Tibial artery (tissue), 4 donors: ENCODE measurements around the gene LAMC2.
A peak's percentile ranks its signal among the peaks of the same experiment; 100 is the strongest.

Experiments
- DNase-seq, 2 donors: peaks; one replicate each; pipeline ENCODE4 v3.0.0-alpha.2; 2019
- H3K27ac ChIP-seq, 2 donors: fragments of 200-600 bp; sonication (generic) in 1 of 2; 1 replicate in 1 of 2; 2 replicates in 1 of 2; pipeline ENCODE4 v1.5.1; 2018 to 2019; ENCODE audit warnings: mild to moderate bottlenecking in 1 of 2
- H3K27me3 ChIP-seq, 2 donors: fragments of 200-600 bp; sonication (generic) in 1 of 2; one replicate each; pipeline versions ENCODE4 v1.5.1 to v1.6.0; 2016 to 2019
- H3K36me3 ChIP-seq, 3 donors: fragments of 200-600 bp; sonication (generic) in 2 of 3; one replicate each; pipeline ENCODE4 v1.5.1; 2016 to 2019; ENCODE audit warnings: mild to moderate bottlenecking in 2 of 3
- H3K4me1 ChIP-seq, 4 donors: fragments of 200-600 bp; sonication (generic) in 2 of 4; 1 replicate in 3 of 4; 2 replicates in 1 of 4; pipeline ENCODE4 v1.5.1; 2016 to 2019
- H3K4me3 ChIP-seq, 2 donors: fragments of 200-600 bp; sonication (generic) in 1 of 2; 1 replicate in 1 of 2; 2 replicates in 1 of 2; pipeline ENCODE4 v1.5.1; 2018 to 2019; ENCODE audit warnings: mild to moderate bottlenecking in 2 of 2
- H3K9me3 ChIP-seq, 3 donors: fragments of 200-600 bp; sonication (generic) in 1 of 3; one replicate each; pipeline ENCODE4 v1.5.1; 2016 to 2019
- intact Hi-C: fragments of 100-400 bp; cut with DNase I; formaldehyde crosslinking; loops from one replicate; pipeline ENCODE4 v1.15.0; 2023; ENCODE audit warnings: low total_unique reads
- TF ChIP-seq, protein P1 (sequence below), 2 experiments: fragments of 200-600 bp in 1 of 2; fragments of 450-650 bp in 1 of 2; IDR thresholded peaks; one replicate each; pipeline ENCODE4 v1.5.1; 2017 to 2019; ENCODE audit warnings: antibody characterized with exemption in 2 of 2, mild to moderate bottlenecking in 1 of 2, moderate library complexity in 1 of 2

The LAMC2 gene

DNA sequence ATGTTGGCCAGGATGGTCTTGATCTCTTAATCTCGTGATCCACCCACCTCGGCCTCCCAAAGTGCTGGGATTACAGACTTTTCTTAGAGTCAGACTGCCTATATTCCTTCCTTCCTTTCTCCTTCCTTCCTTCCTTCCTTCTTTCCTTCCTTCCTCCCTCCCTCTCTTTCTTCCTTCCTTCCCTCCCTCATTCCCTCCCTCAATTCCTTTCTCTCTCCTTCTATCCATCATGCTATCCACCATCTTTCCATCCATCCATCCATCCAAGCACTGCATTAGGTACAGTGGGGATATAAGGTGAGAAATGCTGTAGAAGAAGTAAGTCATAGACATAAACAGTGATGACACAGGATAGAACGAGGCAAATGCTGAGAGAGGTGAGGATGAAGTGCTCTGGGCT lies 13.2 kb downstream of the LAMC2 start:
- no peak for DNase-seq
- intact Hi-C loops, result no loop called here
- no peaks in the 10 kb centered on the region for H3K27me3 ChIP-seq
- no peaks in the 10 kb centered on the region for H3K9me3 ChIP-seq
- H3K27ac ChIP-seq, result no peak overlapping the region
- H3K36me3 ChIP-seq, result no peaks in the 10 kb centered on the region
- no peak overlapping the region for H3K4me3 ChIP-seq
- TF ChIP-seq, protein P1, sequence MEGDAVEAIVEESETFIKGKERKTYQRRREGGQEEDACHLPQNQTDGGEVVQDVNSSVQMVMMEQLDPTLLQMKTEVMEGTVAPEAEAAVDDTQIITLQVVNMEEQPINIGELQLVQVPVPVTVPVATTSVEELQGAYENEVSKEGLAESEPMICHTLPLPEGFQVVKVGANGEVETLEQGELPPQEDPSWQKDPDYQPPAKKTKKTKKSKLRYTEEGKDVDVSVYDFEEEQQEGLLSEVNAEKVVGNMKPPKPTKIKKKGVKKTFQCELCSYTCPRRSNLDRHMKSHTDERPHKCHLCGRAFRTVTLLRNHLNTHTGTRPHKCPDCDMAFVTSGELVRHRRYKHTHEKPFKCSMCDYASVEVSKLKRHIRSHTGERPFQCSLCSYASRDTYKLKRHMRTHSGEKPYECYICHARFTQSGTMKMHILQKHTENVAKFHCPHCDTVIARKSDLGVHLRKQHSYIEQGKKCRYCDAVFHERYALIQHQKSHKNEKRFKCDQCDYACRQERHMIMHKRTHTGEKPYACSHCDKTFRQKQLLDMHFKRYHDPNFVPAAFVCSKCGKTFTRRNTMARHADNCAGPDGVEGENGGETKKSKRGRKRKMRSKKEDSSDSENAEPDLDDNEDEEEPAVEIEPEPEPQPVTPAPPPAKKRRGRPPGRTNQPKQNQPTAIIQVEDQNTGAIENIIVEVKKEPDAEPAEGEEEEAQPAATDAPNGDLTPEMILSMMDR (IDR thresholded peaks at IDR 0.05), result no peak
- H3K4me1 ChIP-seq, result peaks cover 0 to 2% (median 0%) of the 10 kb centered on the region in 4 donors

GRCh38 chr1:183200451-183200850 lies 14.4 kb downstream of the LAMC2 start:
- peaks cover 0 to 13% (median 3%) of the 10 kb centered on the region in 4 donors for H3K4me1 ChIP-seq
- H3K27ac ChIP-seq, result no peak overlapping the region
- TF ChIP-seq, protein P1 (IDR thresholded peaks at IDR 0.05), result no peak
- no peaks in the 10 kb centered on the region for H3K27me3 ChIP-seq
- no peaks in the 10 kb centered on the region for H3K36me3 ChIP-seq
- intact Hi-C loops, result no loop called here
- H3K9me3 ChIP-seq, result no peaks in the 10 kb centered on the region
- H3K4me3 ChIP-seq, result no peak overlapping the region
- DNase-seq, result no peak

GRCh38 chr1:183203094-183203493 lies 17.0 kb downstream of the LAMC2 start:
- Histone ChIP-seq H3K27me3 (no peaks in the 10 kb centered on the region), H3K27ac (no peak overlapping the region), H3K4me1 (peaks cover 0 to 17% (median 6%) of the 10 kb centered on the region in 4 donors), H3K36me3 (no peaks in the 10 kb centered on the region), H3K9me3 (no peaks in the 10 kb centered on the region), H3K4me3 (no peak overlapping the region)
- intact Hi-C loops, result no loop called here
- no peak for DNase-seq
- TF ChIP-seq, protein P1 (IDR thresholded peaks at IDR 0.05), result no peak

GRCh38 chr1:183205196-183205781 lies 19.2 kb downstream of the LAMC2 start:
- Histone ChIP-seq H3K4me3 (no peak overlapping the region), H3K9me3 (no peaks in the 10 kb centered on the region), H3K4me1 (peaks cover 0 to 17% (median 6%) of the 10 kb centered on the region in 4 donors), H3K36me3 (no peaks in the 10 kb centered on the region), H3K27ac (peak overlapping the region; percentile 57 to 64), H3K27me3 (no peaks in the 10 kb centered on the region)
- intact Hi-C loops, result no loop called here
- TF ChIP-seq, protein P1 (IDR thresholded peaks at IDR 0.05), result no peak
- peak; percentile 47 to 75 for DNase-seq

DNA sequence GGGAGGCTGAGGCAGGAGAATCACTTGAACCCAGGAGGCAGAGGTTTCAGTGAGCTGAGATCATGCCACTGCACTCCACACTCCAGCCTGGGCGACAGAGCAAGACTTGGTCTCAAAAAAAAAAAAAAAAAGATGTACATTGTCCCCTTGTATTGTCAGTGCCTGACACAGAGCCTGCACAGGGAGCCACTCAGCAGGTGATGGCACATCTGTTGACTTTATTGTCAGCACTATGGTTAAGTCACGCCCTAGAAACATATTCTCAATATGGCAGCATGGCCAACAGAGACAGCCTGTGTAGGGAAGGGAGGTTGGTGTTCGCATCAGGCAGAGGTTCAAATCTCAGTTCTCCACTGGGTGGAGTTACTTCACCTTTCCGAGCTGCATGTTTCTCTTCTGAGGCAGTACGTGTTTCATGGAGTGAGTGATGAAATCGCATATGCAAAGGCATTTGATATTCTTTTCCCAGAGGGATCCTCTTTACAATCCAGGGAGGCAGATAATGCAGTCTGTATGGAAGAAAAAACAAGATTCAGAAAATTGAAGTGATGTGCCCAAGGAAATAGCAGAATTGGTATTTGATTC lies 20.6 kb downstream of the LAMC2 start:
- no peaks in the 10 kb centered on the region for H3K36me3 ChIP-seq
- TF ChIP-seq, protein P1 (IDR thresholded peaks at IDR 0.05), result no peak
- H3K27ac ChIP-seq, result no peak overlapping the region
- peaks cover 0 to 17% (median 6%) of the 10 kb centered on the region in 4 donors for H3K4me1 ChIP-seq
- no peak overlapping the region for H3K4me3 ChIP-seq
- no peaks in the 10 kb centered on the region for H3K27me3 ChIP-seq
- DNase-seq, result no peak
- no peaks in the 10 kb centered on the region for H3K9me3 ChIP-seq
- intact Hi-C loops, result no loop called here
